Measurements from ENCODE around the gene OPRD1.

Gene OPRD1

GRCh38 chr1:28800324-28800723, 11.6 kb upstream of the OPRD1 start:
- Histone ChIP-seq H3K4me3 (ENCODE audit: low read depth in 1 of 5, low read length in 5 of 5) (no peak overlapping the region), H3K36me3 (ENCODE audit: control insufficient read depth in 5 of 5, insufficient read depth in 5 of 5, low read length in 5 of 5) (no peaks in the 10 kb centered on the region), H3K4me1 (ENCODE audit: control insufficient read depth in 5 of 5, insufficient read depth in 5 of 5, low read length in 5 of 5) (peaks cover 0 to 15% (median 12%) of the 10 kb centered on the region in 5 donors), H3K27me3 (ENCODE audit: control insufficient read depth in 5 of 5, insufficient read depth in 4 of 5, low read length in 5 of 5) (no peaks in the 10 kb centered on the region), H3K9me3 (ENCODE audit: control insufficient read depth in 5 of 5, low read length in 5 of 5) (peaks cover 0 to 3% (median 0%) of the 10 kb centered on the region in 5 donors), H3K27ac (ENCODE audit: low read depth, low read length) (no peak overlapping the region), H3K9ac (ENCODE audit: low read length in 5 of 5) (no peak overlapping the region)

GRCh38 chr1:28801461-28801860, 10.5 kb upstream of the OPRD1 start:
- Histone ChIP-seq H3K27ac (ENCODE audit: low read depth, low read length) (no peak overlapping the region), H3K4me1 (ENCODE audit: control insufficient read depth in 5 of 5, insufficient read depth in 5 of 5, low read length in 5 of 5) (peaks cover 0 to 8% (median 6%) of the 10 kb centered on the region in 5 donors), H3K9me3 (ENCODE audit: control insufficient read depth in 5 of 5, low read length in 5 of 5) (peaks cover 0 to 3% (median 0%) of the 10 kb centered on the region in 5 donors), H3K27me3 (ENCODE audit: control insufficient read depth in 5 of 5, insufficient read depth in 4 of 5, low read length in 5 of 5) (no peaks in the 10 kb centered on the region), H3K4me3 (ENCODE audit: low read depth in 1 of 5, low read length in 5 of 5) (no peak overlapping the region), H3K9ac (ENCODE audit: low read length in 5 of 5) (no peak overlapping the region), H3K36me3 (ENCODE audit: control insufficient read depth in 5 of 5, insufficient read depth in 5 of 5, low read length in 5 of 5) (no peaks in the 10 kb centered on the region)

GRCh38 chr1:28803051-28803450, 8.9 kb upstream of the OPRD1 start:
- Histone ChIP-seq H3K36me3 (ENCODE audit: control insufficient read depth in 5 of 5, insufficient read depth in 5 of 5, low read length in 5 of 5) (no peaks in the 10 kb centered on the region), H3K4me1 (ENCODE audit: control insufficient read depth in 5 of 5, insufficient read depth in 5 of 5, low read length in 5 of 5) (no peaks in the 10 kb centered on the region), H3K9ac (ENCODE audit: low read length in 5 of 5) (no peak overlapping the region), H3K27me3 (ENCODE audit: control insufficient read depth in 5 of 5, insufficient read depth in 4 of 5, low read length in 5 of 5) (peaks cover 0 to 2% (median 0%) of the 10 kb centered on the region in 5 donors), H3K9me3 (ENCODE audit: control insufficient read depth in 5 of 5, low read length in 5 of 5) (peaks cover 0 to 3% (median 0%) of the 10 kb centered on the region in 5 donors), H3K4me3 (ENCODE audit: low read depth in 1 of 5, low read length in 5 of 5) (no peak overlapping the region), H3K27ac (ENCODE audit: low read depth, low read length) (no peak overlapping the region)

GRCh38 chr1:28803662-28804061, 8.3 kb upstream of the OPRD1 start:
- no peaks in the 10 kb centered on the region for H3K36me3 ChIP-seq (ENCODE audit: control insufficient read depth in 5 of 5, insufficient read depth in 5 of 5, low read length in 5 of 5)
- peaks cover 0 to 2% (median 0%) of the 10 kb centered on the region in 5 donors for H3K27me3 ChIP-seq (ENCODE audit: control insufficient read depth in 5 of 5, insufficient read depth in 4 of 5, low read length in 5 of 5)
- H3K27ac ChIP-seq (ENCODE audit: low read depth, low read length) = no peak overlapping the region
- no peak overlapping the region for H3K4me3 ChIP-seq (ENCODE audit: low read depth in 1 of 5, low read length in 5 of 5)
- H3K9me3 ChIP-seq (ENCODE audit: control insufficient read depth in 5 of 5, low read length in 5 of 5) = peaks cover 0 to 3% (median 0%) of the 10 kb centered on the region in 5 donors
- H3K4me1 ChIP-seq (ENCODE audit: control insufficient read depth in 5 of 5, insufficient read depth in 5 of 5, low read length in 5 of 5) = no peaks in the 10 kb centered on the region
- H3K9ac ChIP-seq (ENCODE audit: low read length in 5 of 5) = no peak overlapping the region

- Histone ChIP-seq H3K4me3 (ENCODE audit: low read depth in 1 of 5, low read length in 5 of 5) (no peak overlapping the region), H3K9ac (ENCODE audit: low read length in 5 of 5) (no peak overlapping the region), H3K27ac (ENCODE audit: low read depth, low read length) (no peak overlapping the region), H3K36me3 (ENCODE audit: control insufficient read depth in 5 of 5, insufficient read depth in 5 of 5, low read length in 5 of 5) (no peaks in the 10 kb centered on the region), H3K9me3 (ENCODE audit: control insufficient read depth in 5 of 5, low read length in 5 of 5) (peaks cover 0 to 3% (median 0%) of the 10 kb centered on the region in 5 donors), H3K4me1 (ENCODE audit: control insufficient read depth in 5 of 5, insufficient read depth in 5 of 5, low read length in 5 of 5) (no peaks in the 10 kb centered on the region), H3K27me3 (ENCODE audit: control insufficient read depth in 5 of 5, insufficient read depth in 4 of 5, low read length in 5 of 5) (peaks cover 0 to 2% (median 0%) of the 10 kb centered on the region in 5 donors)
These were observed 7.9 kb upstream of the OPRD1 start for GRCh38 chr1:28804071-28804470.

- Histone ChIP-seq H3K27ac (ENCODE audit: low read depth, low read length) (no peak overlapping the region), H3K9ac (ENCODE audit: low read length in 5 of 5) (no peak overlapping the region)
These were observed 4.9 kb upstream of the OPRD1 start for GRCh38 chr1:28807046-28807445.

GRCh38 chr1:28807986-28808385, 4.0 kb upstream of the OPRD1 start:
- no peak overlapping the region for H3K27ac ChIP-seq (ENCODE audit: low read depth, low read length)
- peaks cover 0 to 4% (median 0%) of the 10 kb centered on the region in 5 donors for H3K4me1 ChIP-seq (ENCODE audit: control insufficient read depth in 5 of 5, insufficient read depth in 5 of 5, low read length in 5 of 5)
- peaks cover 0 to 3% (median 0%) of the 10 kb centered on the region in 5 donors for H3K9me3 ChIP-seq (ENCODE audit: control insufficient read depth in 5 of 5, low read length in 5 of 5)
- peaks cover 20 to 26% (median 23%) of the 10 kb centered on the region in 5 donors for H3K27me3 ChIP-seq (ENCODE audit: control insufficient read depth in 5 of 5, insufficient read depth in 4 of 5, low read length in 5 of 5)
- no peak overlapping the region for H3K9ac ChIP-seq (ENCODE audit: low read length in 5 of 5)
- H3K36me3 ChIP-seq (ENCODE audit: control insufficient read depth in 5 of 5, insufficient read depth in 5 of 5, low read length in 5 of 5) = no peaks in the 10 kb centered on the region
- no peak overlapping the region for H3K4me3 ChIP-seq (ENCODE audit: low read depth in 1 of 5, low read length in 5 of 5)

More at GRCh38 chr1:28807046-28807445, 4.9 kb upstream of the OPRD1 start:
- no peak overlapping the region for H3K4me3 ChIP-seq (ENCODE audit: low read depth in 1 of 5, low read length in 5 of 5)
- peaks cover 0 to 3% (median 0%) of the 10 kb centered on the region in 5 donors for H3K9me3 ChIP-seq (ENCODE audit: control insufficient read depth in 5 of 5, low read length in 5 of 5)
- no peaks in the 10 kb centered on the region for H3K36me3 ChIP-seq (ENCODE audit: control insufficient read depth in 5 of 5, insufficient read depth in 5 of 5, low read length in 5 of 5)
- H3K27me3 ChIP-seq (ENCODE audit: control insufficient read depth in 5 of 5, insufficient read depth in 4 of 5, low read length in 5 of 5) = peaks cover 13 to 18% (median 16%) of the 10 kb centered on the region in 5 donors
- H3K4me1 ChIP-seq (ENCODE audit: control insufficient read depth in 5 of 5, insufficient read depth in 5 of 5, low read length in 5 of 5) = no peaks in the 10 kb centered on the region

GRCh38 chr1:28811369-28811765, 603 bp upstream of the OPRD1 start:
- Histone ChIP-seq H3K9ac (ENCODE audit: low read length in 5 of 5) (no peak overlapping the region), H3K9me3 (ENCODE audit: control insufficient read depth in 5 of 5, low read length in 5 of 5) (no peaks in the 10 kb centered on the region), H3K27ac (ENCODE audit: low read depth, low read length) (no peak overlapping the region), H3K36me3 (ENCODE audit: control insufficient read depth in 5 of 5, insufficient read depth in 5 of 5, low read length in 5 of 5) (no peaks in the 10 kb centered on the region), H3K4me1 (ENCODE audit: control insufficient read depth in 5 of 5, insufficient read depth in 5 of 5, low read length in 5 of 5) (peaks cover 0 to 4% (median 0%) of the 10 kb centered on the region in 5 donors), H3K27me3 (ENCODE audit: control insufficient read depth in 5 of 5, insufficient read depth in 4 of 5, low read length in 5 of 5) (peaks cover 41 to 59% (median 51%) of the 10 kb centered on the region in 5 donors), H3K4me3 (ENCODE audit: low read depth in 1 of 5, low read length in 5 of 5) (no peak overlapping the region)

GRCh38 chr1:28812669-28813468, 899 bp downstream of the OPRD1 start:
- Histone ChIP-seq H3K36me3 (ENCODE audit: control insufficient read depth in 5 of 5, insufficient read depth in 5 of 5, low read length in 5 of 5) (no peaks in the 10 kb centered on the region), H3K4me1 (ENCODE audit: control insufficient read depth in 5 of 5, insufficient read depth in 5 of 5, low read length in 5 of 5) (peaks cover 0 to 4% (median 0%) of the 10 kb centered on the region in 5 donors), H3K27me3 (ENCODE audit: control insufficient read depth in 5 of 5, insufficient read depth in 4 of 5, low read length in 5 of 5) (peaks cover 46 to 71% (median 62%) of the 10 kb centered on the region in 5 donors), H3K9ac (ENCODE audit: low read length in 5 of 5) (no peak overlapping the region), H3K27ac (ENCODE audit: low read depth, low read length) (no peak overlapping the region), H3K9me3 (ENCODE audit: control insufficient read depth in 5 of 5, low read length in 5 of 5) (no peaks in the 10 kb centered on the region), H3K4me3 (ENCODE audit: low read depth in 1 of 5, low read length in 5 of 5) (no peak overlapping the region)

- H3K27me3 ChIP-seq (ENCODE audit: control insufficient read depth in 5 of 5, insufficient read depth in 4 of 5, low read length in 5 of 5) = peaks cover 46 to 72% (median 71%) of the 10 kb centered on the region in 5 donors
- H3K9ac ChIP-seq (ENCODE audit: low read length in 5 of 5) = no peak overlapping the region
- no peaks in the 10 kb centered on the region for H3K36me3 ChIP-seq (ENCODE audit: control insufficient read depth in 5 of 5, insufficient read depth in 5 of 5, low read length in 5 of 5)
- peaks cover 0 to 4% (median 0%) of the 10 kb centered on the region in 5 donors for H3K4me1 ChIP-seq (ENCODE audit: control insufficient read depth in 5 of 5, insufficient read depth in 5 of 5, low read length in 5 of 5)
- no peak overlapping the region for H3K27ac ChIP-seq (ENCODE audit: low read depth, low read length)
- no peak overlapping the region for H3K4me3 ChIP-seq (ENCODE audit: low read depth in 1 of 5, low read length in 5 of 5)
- no peaks in the 10 kb centered on the region for H3K9me3 ChIP-seq (ENCODE audit: control insufficient read depth in 5 of 5, low read length in 5 of 5)
These were observed 2.0 kb downstream of the OPRD1 start for GRCh38 chr1:28813931-28814465.
